DMS153 treated with DMSO at 0.1 percent for 48 hours (cell line): ENCODE results near the gene DHRS12.

ENCODE experiments used
- DNase-seq: peaks from one replicate; lab custom pipeline; 2025; ENCODE audit not compliant: unreplicated experiment; lab: John Stamatoyannopoulos, UW

Gene DHRS12

DNA sequence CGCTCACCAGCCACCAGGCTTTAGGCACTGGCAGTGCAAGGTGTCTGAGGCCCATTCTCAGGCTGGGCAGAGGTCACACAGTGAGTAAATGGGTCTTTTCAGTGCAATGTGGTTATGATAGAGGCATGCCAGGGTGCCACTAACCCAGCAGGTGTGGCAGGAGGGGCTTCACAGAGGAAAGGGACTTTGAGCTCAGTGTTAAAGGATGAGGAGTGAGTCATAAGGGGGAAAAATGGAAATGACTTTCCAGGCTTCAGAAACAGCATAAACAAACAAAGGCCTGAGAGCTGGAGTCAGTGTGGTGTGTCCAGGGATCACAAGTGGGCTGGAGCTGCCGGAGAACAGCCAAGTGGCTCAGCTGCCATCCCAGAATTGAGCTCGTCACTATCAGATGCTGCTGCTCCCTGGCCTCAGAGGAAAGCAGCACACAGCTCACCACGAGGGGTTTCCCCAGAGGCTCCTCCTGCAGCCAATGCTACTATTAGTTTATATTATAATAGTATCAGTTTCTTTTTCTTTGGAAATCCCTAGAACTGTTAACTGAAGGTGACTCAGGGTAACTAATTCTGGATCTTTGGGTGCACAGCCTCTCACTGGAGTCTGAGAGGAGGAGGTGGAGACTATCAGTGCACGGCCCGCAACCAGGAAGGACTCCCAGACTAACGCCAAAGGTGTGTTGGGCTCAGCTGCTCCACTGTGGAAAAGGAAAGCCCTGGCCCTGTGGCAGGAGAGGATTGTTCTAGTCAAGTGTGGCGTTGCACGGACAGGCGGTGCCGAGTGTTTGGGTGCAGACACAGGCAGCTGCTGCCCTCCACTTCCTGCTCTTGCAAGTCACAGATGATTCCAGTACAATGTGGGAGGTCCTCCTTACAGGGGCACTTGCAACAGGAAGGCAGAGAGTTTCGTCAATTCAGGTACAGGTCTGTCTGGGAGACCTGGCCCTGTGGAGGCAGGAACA, 39.5 kb downstream of the DHRS12 start:
- peak; percentile 36 for DNase-seq

DNA sequence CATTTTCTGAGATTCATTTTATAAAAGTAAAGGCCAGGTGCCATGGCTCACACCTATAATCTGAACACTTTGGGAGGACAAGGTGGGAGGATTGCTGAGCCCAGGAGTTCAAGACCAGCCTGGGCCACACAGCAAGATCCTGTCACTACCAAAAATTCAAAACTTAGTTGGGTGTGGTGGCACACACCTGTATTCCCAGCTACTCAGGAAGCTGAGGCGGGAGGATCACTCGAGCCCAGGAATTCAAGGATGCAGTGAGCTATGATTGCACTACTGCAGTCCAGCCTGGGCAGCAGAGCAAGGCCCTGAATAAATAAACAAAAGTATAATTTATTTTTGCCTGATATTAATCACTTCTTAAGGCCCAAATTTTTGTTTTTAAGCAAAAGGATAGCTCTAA, 40.5 kb downstream of the DHRS12 start:
- DNase-seq, result no peak

DNA sequence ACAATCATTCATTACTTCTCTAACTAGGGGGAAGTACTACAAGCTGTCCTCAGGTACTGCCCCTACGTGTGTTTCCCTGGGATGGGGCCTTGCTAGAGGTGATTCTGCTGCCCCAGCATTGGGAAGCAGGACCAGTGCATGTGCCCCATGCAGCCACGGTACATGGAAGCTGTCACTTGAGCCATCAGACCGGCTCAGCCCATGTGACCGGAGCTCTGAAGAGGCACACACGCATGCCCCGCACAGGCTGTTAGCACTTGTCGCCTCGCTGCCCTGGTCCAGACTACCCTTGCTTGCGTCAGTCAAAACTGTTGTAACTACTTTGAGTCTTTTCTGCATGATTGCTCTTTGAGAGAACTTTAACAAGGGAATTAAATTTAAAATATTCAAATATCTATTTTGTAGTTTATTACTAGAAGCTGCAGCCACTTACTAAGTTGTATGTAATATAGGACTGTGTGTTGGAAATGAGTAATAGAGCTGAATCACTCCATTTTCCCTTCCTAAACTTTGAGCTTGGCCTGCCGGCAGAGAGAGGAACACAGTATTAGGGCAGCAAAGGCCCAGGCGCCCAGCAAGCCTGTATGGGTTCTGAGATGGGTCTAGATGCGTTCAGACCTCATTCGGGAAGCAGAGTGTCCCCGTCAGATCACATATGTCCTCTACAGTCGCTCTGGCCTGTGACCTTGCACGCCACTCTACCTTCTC, 42.2 kb downstream of the DHRS12 start:
- no peak for DNase-seq

DNA sequence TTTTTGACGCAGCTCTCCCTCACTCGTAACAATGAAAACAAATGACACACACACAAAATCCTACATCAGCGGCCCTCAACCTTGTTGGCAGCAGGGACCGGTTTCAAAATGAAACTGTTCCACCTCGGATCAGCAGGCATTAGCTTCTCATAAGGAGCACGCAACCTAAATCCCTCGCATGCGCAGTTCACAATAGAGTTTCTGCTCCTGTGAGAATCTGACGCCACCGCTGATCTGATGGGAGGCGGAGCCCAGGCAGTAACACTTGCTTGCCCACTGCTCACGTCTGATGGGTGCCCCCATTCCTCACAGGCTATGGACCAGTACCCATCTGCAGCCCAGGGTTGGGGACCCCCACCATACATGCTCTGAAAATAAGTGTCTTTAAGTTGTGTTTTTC, 43.4 kb downstream of the DHRS12 start:
- no peak for DNase-seq

DNA sequence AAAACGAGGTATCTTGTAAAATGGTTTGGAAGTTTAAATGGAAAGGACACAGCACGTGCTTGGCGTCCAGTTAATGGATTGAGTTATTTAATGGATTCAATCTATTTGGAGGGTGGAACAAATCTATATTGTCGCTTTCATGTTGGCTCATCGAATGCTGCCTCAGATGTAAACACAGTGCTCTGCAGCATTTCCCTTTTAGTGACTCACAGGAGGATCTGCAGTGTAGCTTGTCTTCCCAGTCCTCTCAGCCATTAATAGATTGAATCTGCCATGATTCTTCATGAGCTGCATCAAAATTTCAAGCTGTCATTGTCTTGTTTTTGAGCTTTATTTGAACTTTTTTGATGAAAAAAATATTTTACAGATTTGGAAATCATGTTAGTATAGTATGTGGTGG, 44.7 kb downstream of the DHRS12 start:
- no peak for DNase-seq

DNA sequence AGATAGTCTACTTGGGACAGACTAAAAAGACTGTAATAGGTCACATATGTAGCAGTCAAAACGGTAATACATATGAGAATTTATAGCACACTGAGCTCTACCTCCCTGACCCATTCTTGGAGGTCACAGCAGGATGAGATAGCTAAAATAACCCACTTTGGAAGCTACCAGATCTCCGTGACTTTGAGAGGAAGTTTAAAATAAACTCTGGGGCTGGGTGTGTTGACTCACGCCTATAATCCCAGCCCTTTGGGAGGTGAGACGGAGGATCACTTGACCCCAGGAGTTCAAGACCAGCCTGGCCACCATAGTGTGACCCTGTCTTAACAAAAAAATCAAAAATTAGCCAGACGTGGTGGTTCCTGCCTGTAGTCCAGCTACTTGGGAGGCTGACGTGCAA, 45.3 kb downstream of the DHRS12 start:
- DNase-seq, result no peak

DNA sequence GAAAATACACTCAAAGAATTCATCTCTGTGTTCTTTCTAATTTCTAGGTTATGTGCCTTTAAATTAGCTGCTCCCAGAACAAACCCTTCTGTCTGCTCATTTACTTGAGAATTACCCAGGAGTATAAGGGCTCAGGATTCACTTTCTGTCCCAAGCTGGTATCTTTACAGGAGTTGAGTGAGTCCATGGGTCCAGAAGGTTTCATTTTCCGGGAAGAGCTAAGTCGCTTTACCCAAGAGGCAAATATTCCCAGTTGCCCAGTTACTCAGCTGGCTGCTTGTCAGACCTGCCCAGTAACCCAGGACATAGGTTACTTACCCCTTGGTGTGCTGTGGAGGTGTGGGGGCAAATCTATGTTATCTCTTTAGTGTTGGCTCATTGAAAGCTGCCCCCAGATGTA, 47.3 kb downstream of the DHRS12 start:
- DNase-seq, result no peak

DNA sequence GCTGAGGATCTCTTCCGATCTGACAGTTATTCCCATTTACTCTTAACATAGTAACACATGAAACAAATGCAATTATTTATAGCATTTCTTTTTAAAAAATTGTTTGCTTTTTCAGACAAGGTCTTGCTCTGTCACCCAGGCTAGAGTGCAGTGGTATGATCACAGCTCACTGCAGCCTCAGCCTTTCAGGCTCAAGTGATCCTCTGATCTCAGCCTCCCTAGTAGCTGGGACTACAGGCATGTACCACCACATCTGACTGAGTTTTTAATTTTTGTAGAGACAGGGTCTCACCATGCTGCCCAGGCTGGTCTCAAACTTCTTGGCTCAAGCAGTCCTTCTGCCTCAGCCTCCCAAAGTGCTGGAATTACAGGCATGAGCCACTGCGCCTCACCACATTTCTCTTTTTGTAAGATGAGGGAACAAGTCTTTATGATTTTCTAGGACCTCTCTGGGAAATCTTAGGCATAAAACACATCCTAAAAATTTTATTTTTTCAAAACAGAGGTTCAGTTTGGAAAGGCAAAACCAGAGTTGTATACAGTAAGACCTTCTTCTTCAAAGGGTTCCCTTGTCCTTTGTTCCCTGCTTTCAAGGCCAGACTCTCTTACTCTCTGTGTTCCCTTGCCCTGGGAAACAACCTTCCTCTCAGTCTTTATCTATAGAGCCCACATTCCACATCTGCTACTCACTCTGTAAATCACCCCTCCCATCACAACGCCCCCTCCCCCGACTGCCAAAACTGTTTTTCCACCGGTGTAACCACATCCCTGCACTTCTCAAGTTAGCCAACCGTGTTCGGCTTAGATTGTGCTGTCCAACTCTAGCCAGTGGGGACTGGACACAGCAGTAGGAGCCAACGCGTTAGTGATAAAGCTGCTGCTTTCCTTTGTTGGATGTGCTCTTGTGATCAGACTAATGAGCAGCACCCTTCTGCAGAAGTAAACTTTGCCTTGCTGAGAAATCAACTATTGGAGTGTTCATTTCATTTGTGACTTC, 56.2 kb downstream of the DHRS12 start:
- no peak for DNase-seq

DNA sequence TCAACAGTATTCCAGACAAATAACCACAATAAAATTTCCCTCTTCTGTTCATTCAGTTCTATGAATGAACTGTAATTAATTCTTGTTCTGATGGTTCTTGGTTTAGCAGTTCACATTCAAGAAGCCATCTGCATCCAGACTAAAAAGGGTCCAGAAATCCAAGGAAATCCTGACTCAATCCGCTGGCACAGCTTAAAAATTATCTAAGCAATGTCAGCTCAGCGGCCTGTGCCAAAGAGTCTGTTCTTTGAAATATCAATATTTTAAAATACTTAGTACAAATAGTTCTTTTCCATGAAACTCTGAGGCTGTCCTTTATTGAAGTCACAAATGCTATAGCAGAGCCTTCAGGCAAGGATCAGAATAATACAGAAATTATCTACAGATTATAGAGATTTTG, 57.2 kb downstream of the DHRS12 start:
- DNase-seq, result no peak

DNA sequence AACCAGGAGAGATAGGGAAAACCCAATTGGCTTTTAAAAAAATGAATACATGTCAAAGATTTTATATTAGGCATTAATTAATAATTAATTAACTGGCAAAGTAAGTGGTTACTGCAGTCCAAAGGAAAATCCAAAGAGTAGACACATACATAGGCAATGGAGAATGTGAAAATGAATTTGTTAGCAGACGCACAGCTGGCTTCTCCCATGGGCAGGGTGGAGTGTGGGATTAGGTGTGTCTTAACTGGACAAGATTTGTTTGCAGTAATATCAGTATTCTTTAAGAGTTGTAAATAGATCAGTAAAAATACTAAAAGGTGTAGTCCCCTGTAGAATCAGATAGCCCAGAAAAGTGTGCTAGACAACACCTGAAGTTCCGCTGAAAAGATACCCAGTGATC, 58.7 kb downstream of the DHRS12 start:
- DNase-seq, result no peak

DNA sequence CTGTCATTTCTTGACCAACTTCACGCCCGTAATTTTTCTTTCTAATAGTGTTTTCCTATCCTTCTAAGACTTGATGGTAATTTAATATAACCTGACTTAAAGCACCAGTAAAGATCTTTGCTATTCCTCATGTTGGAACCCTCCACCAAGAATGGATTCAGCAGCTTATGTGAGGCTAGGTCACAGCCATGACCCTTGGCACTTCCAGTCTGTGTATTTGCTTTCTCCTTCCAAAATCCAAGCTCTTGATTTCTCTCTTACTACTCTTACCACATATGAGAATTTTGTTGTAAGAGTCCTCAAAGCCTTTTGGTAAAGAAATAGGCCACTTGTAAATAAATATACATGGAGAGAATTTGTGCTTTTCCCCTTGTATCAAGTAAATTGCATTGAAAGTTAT, 61.4 kb downstream of the DHRS12 start:
- DNase-seq, result no peak

DNA sequence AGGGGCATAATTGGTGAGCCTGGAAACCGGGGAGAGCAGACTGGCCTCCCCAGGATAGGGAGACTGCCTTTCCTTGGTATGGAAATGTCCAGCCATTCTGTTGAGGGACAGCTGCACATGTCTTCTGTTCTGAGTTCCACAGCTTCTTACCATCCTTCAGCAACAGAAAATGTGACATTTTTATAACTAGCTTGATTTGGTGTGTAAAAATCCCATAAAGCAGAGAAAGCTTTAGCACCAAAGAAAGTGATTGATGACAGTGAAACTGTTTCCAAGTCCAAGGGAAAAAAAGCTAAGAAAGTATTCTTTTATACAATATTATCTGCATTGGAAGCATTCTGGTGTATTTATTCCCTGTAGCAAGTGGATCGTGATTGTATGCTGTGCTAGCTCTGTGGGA, 61.9 kb downstream of the DHRS12 start:
- no peak for DNase-seq

DNA sequence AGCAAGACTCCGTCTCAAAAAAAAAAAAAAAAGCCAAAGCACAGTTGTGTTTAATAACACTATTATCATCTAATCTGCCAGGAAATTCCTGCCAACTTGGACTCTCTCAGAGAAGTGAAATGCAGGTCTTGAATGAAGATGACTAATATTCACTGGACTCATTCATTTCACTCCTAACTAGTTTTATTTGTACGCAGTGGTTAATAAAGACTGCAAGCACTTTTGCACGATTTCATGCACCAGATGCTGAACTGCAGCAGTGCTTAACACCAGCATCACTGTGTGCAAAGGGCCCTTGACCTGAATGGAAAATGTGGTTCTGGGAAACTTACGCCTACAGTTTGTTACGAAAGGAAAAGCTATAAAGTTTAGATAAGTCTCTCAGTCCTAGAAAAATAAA, 63.3 kb downstream of the DHRS12 start:
- no peak for DNase-seq

DNA sequence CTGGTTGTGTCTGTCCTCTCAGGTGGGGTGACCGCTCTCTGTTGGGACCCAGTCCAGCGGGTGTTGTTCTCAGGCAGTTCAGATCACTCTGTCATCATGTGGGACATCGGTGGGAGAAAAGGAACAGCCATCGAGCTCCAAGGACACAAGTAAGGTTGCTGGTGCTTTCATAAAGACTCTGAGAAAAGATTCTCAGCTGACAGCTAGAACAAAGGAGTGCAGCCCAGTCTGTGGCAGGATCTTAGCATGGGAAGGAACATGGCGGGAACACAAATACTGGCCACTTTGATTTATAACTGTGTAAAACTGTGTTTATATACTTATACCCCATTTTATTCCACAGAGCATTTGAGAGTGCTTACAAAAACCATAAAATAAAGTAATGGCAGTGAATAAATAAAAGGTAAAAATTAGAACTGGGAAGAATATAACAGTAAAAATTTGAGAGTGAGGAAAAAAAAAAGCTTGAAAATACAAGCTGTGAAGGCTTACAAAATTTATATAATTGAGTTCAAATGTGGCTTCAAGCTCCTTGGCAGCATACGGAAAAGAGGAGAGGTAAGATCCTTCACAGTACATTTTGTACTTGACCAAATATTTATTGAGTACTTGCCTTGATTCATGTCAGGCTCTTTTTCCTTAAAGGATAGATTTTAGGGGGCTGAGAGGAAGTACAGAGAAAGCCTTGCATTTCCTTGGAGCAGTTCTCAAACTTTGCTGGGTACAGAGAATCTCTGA, 64.8 kb downstream of the DHRS12 start:
- no peak for DNase-seq

DNA sequence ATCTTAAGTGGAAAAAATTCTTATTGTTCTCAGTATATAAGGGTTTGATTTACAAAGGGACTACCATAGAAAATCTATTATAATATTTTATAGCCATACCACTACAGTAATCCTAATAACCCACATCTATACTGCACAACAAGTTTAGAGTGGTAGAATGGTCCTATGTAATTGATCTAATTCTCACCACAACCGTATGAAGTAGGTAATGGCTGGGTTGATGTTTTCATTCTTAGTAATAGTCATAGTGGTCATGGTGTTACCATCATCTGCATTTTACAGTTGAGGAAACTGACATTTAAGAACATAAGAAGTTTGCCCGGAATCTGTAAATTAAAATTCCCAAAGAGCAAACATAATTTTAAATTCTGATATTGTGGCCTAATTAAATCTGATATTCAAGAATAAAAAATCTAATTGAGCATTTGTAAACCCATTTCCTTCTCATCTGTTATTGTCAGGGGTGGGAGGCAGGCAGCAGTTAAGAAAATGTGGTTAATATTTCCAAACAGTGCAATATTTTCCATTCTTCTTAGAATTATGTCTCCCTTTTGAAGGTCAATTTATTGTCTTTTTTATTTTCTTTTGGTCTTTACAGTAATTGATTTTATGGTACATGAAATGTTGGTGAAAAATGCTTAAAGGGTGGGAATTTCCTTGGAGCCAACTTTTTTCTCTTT, 65.6 kb downstream of the DHRS12 start:
- DNase-seq, result no peak

DNA sequence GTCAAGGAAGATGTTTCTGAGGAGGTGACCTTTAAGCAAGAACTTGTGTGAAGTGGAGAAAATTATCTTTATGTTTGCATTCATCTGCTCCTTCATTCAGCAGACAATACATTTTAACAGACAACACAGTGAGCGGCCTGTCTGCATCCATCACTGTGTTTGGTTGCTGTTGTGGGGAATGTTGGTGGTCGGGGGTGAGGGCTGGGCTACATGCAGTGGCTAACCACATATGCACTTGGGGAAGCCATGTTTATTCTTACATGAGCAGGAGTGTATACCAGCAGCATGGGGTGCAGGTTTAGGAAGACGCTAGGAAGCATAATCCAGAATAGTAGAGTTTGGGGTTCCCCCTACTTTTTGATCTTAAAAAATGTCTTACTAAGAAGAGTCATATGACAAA, 66.4 kb downstream of the DHRS12 start:
- no peak for DNase-seq

DNA sequence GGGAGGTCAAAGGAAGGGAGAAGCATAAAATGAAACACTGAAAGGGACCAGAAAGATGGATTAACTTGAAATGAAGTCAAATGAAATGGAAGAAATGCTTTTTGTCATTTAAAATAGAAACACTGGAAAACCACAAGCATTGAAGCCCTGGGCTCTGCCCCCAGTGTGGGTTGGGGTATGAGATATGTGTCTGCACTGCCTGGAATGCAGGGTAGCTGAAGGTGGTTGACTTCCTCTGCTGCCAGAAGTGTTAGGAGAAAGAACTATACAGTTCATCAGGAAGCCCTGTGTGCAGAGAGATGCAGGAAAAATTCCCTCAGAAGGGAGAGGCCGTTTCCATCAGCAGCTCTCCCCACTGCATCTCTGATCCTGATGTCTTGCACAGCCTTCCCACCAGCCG, 69.2 kb downstream of the DHRS12 start:
- DNase-seq, result no peak

DNA sequence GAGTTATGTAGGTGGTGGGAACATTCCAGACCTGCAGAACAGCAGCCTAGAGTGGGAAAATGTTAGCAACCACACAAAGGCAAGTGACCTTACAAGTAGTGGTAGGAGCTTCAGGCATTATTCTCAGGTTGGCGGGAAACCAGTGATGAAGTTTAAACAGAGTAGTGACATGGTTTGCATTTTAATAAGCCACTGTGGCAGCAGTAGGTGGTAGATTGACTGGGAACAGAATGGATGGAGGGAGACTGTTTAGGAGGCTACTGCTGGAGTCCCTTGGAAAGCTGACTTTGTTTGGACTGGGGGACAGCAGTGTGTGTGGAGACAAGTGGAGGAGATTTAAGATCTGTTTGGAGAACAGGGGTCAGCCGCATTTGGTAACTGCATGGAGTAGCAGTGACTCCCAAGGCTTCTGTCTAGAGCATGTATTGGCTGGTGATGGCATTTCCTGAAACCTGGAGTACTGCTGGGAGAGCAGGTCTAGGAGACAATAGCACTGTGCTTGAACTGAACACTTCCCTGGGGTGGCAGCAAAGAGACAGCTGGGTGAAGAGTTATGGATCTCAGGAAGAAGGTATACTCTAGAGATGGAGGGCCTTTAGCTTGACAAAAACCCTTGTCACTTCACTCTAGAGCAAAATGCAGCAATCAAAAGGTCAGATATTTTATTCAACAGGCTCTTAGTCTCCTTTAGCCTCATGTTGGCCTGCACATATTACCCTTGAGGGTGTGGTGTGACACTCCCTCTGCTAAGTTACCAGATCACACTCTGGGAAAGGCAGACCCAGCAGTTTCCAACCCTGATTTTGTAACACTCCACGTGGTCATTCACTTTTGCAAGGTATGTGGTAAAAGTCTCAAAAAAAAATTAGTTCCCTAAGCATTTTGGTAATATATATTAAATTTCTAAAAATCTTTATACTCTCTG, 70.3 kb downstream of the DHRS12 start:
- DNase-seq, result no peak

DNA sequence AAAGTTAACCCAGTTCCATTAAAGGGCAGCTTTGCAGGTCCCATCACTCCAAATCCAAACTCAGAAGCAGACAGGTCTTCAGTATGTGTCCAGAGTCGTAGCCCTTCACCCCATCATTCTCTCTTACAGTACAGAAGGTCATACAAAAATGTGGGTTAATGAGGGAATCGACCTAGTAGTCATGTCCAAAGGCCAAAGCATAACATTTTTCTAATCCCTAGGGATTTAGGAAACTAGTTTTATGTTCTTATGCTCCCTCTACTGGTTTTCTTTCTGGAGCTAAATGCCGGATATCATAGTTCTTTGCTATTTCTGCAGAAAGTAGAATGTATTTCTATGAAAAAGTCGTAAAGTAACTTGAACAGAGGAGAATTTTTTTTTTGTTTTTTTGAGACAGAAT, 72.2 kb downstream of the DHRS12 start:
- DNase-seq, result no peak
